Liver (tissue), 9 donors: Measurements from ENCODE around the gene AP5B1. TPM values are rescaled to one million over a fixed set of nuclear protein-coding genes. Genes with fewer than 3 reads are reported as not detected.

Experiments used
- DNase-seq: peaks from one replicate; pipeline ENCODE4 v3.0.0-alpha.2; 2017; ENCODE audit warnings: low spot score
- H3K27ac ChIP-seq, 2 donors: one replicate each; pipeline ENCODE4 v1.7.0; 2013; ENCODE audit warnings: inconsistent platforms in 2 of 2, low read length in 2 of 2, control low read depth in 1 of 2, low read depth in 1 of 2, mild to moderate bottlenecking in 1 of 2
- H3K27me3 ChIP-seq, 4 donors: one replicate each; pipeline versions ENCODE4 v1.6.1 to v1.7.0; 2013; ENCODE audit warnings: low read length in 3 of 4, inconsistent platforms in 1 of 4, mild to moderate bottlenecking in 1 of 4, moderate library complexity in 1 of 4; ENCODE audit not compliant: control insufficient read depth in 4 of 4, insufficient read depth in 4 of 4
- H3K36me3 ChIP-seq, 4 donors: one replicate each; pipeline versions ENCODE4 v1.6.1 to v1.7.0; 2013; ENCODE audit warnings: low read length in 3 of 4, mild to moderate bottlenecking in 3 of 4, low read depth in 1 of 4, moderate library complexity in 1 of 4; ENCODE audit not compliant: control insufficient read depth in 4 of 4, insufficient read depth in 3 of 4
- H3K4me1 ChIP-seq, 4 donors: one replicate each; pipeline versions ENCODE4 v1.6.1 to v1.7.0; 2013; ENCODE audit warnings: low read length in 3 of 4, mild to moderate bottlenecking in 3 of 4, moderate library complexity in 1 of 4; ENCODE audit not compliant: control insufficient read depth in 4 of 4, insufficient read depth in 4 of 4
- H3K4me3 ChIP-seq, 3 donors: one replicate each; pipeline versions ENCODE4 v1.6.1 to v1.7.0; 2013; ENCODE audit warnings: low read length in 3 of 3, control low read depth in 1 of 3, low read depth in 1 of 3, mild to moderate bottlenecking in 1 of 3
- H3K9ac ChIP-seq, 2 donors: one replicate each; pipeline ENCODE4 v1.7.0; 2013; ENCODE audit warnings: low read length in 2 of 2, mild to moderate bottlenecking in 2 of 2, moderate library complexity in 2 of 2, control low read depth in 1 of 2, low read depth in 1 of 2
- H3K9me3 ChIP-seq, 4 donors: one replicate each; pipeline versions ENCODE4 v1.6.1 to v1.7.0; 2013; ENCODE audit warnings: low read length in 3 of 4; ENCODE audit not compliant: control insufficient read depth in 4 of 4
- EGR1 ChIP-seq, 2 donors: IDR thresholded peaks; 2 replicates each; pipeline ENCODE4 v1.6.1; 2016 to 2018; ENCODE audit warnings: antibody characterized with exemption in 2 of 2, low read depth in 2 of 2
- FOXA1 ChIP-seq: IDR thresholded peaks from 2 replicates; pipeline ENCODE4 v1.6.1; 2016; ENCODE audit warnings: antibody characterized with exemption
- FOXA2 ChIP-seq: IDR thresholded peaks from 2 replicates; pipeline ENCODE4 v1.6.1; 2016; ENCODE audit warnings: antibody characterized with exemption
- GABPA ChIP-seq, 2 donors: IDR thresholded peaks in 1 of 2; conservative IDR thresholded peaks in 1 of 2; 2 replicates each; pipeline ENCODE4 v1.6.1; 2016; ENCODE audit warnings: antibody characterized with exemption in 2 of 2, mild to moderate bottlenecking in 1 of 2, moderate library complexity in 1 of 2
- JUND ChIP-seq, 2 donors: IDR thresholded peaks; 2 replicates each; pipeline ENCODE4 v1.6.1; 2016; ENCODE audit warnings: antibody characterized with exemption in 2 of 2
- NR2F2 ChIP-seq: IDR thresholded peaks from 2 replicates; pipeline ENCODE4 v1.6.1; 2016; ENCODE audit warnings: antibody characterized with exemption
- RAD21 ChIP-seq, 2 donors: IDR thresholded peaks; 2 replicates each; pipeline ENCODE4 v1.6.1; 2016; ENCODE audit warnings: antibody characterized with exemption in 2 of 2, mild to moderate bottlenecking in 2 of 2
- RXRA ChIP-seq, 2 donors: IDR thresholded peaks; 2 replicates each; pipeline ENCODE4 v1.6.1; 2017 to 2018; ENCODE audit warnings: antibody characterized with exemption in 2 of 2, mild to moderate bottlenecking in 1 of 2
- SP1 ChIP-seq: IDR thresholded peaks from 2 replicates; pipeline ENCODE4 v1.6.1; 2018; ENCODE audit warnings: antibody characterized with exemption, mild to moderate bottlenecking
- TAF1 ChIP-seq: conservative IDR thresholded peaks from 2 replicates; pipeline ENCODE4 v1.6.1; 2016; ENCODE audit warnings: antibody characterized with exemption, mild to moderate bottlenecking
- YY1 ChIP-seq: IDR thresholded peaks from 2 replicates; pipeline ENCODE4 v1.6.1; 2016; ENCODE audit warnings: antibody characterized with exemption, mild to moderate bottlenecking
- WGBS: extraction: QIAGEN DNeasy Blood & Tissue Kit; methylation state at CpG from one replicate; pipeline ENCODE4 v1.1.7; 2013; 5-methylcytosine and 5-hydroxymethylcytosine counted together
- polyA plus RNA-seq, 2 donors: library from polyadenylated mRNA; stranded (reverse) in 1 of 2; unstranded in 1 of 2; fragments of 200-250 nt in 1 of 2; fragments of >200 nt in 1 of 2; fragmentation: Nextera tagmentation in 1 of 2; extraction: Ambion mirVana in 1 of 2; gene quantifications; one replicate each; pipeline versions ENCODE4 v1.2.1 to v1.2.3, GENCODE V29; 2013 to 2015
- total RNA-seq, 2 donors: library from RNA; depleted of rRNA; stranded (reverse); fragments of >200 nt; gene quantifications; one replicate each; pipeline ENCODE4 v1.2.3, GENCODE V29; 2014
- TF ChIP-seq, protein P1 (sequence below): fragments of 150-350 bp; IDR thresholded peaks from 2 replicates; pipeline ENCODE4 v1.5.1; 2017; ENCODE audit warnings: improper control_type of control experiment, low read depth, low read length; ENCODE audit not compliant: missing input control
- TF ChIP-seq, protein P2 (sequence below): IDR thresholded peaks from 2 replicates; pipeline ENCODE4 v1.6.1; 2016; ENCODE audit warnings: antibody characterized with exemption
- TF ChIP-seq, protein P3 (sequence below): IDR thresholded peaks from 2 replicates; pipeline ENCODE4 v1.6.1; 2016; ENCODE audit warnings: antibody characterized with exemption
- TF ChIP-seq, protein P4 (sequence below): IDR thresholded peaks from 2 replicates; pipeline ENCODE4 v1.6.1; 2016; ENCODE audit warnings: antibody characterized with exemption, mild to moderate bottlenecking
- TF ChIP-seq, protein P5 (sequence below): IDR thresholded peaks from 2 replicates; pipeline ENCODE4 v1.6.1; 2016; ENCODE audit warnings: antibody characterized with exemption
- donor health status: healthy.
- donor health status: healthy.
- donor health status: healthy.
- donor health status: healthy.
- donor health status: healthy.

AP5B1 gene
- total and polyA plus RNA-seq, 4 donors: 2.0 to 10.8 (median 5.0) TPM

DNA sequence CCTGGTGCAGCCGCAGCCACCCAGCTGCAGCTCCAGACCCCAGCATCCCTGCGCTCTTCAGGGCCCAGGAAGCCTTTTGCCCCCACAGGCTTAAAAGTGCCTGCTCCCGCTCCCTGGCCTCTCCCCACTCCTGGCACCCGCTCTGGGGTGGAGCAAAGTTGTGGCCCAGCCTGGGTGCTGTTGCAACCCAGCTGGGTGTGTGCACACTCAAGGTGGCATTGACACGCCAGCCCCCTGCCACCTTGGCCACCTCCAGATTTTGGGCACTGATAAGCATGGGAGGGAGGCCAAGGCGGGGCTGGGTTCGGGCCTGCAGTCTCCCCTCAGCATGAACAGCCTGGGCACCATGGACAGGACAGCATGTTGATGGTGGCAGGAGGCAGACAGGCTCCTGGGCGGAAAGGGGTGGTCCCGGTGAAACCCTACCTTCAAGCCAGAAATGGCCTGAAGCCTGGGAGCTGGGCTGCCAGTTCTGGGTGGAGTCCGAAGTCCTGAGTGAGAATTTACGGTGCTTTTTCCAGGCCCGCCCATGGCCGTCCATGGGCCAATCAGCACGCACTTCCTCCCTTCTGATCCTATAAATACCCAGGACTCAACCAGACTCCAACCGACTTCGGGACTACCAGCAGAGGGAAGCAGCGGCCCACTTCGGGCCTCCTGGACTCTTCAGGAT lies 36.6 kb downstream of the AP5B1 start:
- DNase-seq: no peak
- whole genome bisulfite sequencing: 69% methylated on average over 18 of the region's 18 CpGs
- no peak overlapping the region for H3K4me3 ChIP-seq
- H3K4me1 ChIP-seq: peaks cover 0 to 7% (median 5%) of the 10 kb centered on the region in 4 donors
- no peaks in the 10 kb centered on the region for H3K36me3 ChIP-seq
- H3K27me3 ChIP-seq: no peaks in the 10 kb centered on the region
- H3K9ac ChIP-seq: no peak overlapping the region
- TF ChIP-seq NR2F2 (no peak), RAD21 (IDR thresholded peaks at IDR 0.05) (peak; percentile 61 to 68), JUND (IDR thresholded peaks at IDR 0.05) (no peak)
- TF ChIP-seq, protein P1, sequence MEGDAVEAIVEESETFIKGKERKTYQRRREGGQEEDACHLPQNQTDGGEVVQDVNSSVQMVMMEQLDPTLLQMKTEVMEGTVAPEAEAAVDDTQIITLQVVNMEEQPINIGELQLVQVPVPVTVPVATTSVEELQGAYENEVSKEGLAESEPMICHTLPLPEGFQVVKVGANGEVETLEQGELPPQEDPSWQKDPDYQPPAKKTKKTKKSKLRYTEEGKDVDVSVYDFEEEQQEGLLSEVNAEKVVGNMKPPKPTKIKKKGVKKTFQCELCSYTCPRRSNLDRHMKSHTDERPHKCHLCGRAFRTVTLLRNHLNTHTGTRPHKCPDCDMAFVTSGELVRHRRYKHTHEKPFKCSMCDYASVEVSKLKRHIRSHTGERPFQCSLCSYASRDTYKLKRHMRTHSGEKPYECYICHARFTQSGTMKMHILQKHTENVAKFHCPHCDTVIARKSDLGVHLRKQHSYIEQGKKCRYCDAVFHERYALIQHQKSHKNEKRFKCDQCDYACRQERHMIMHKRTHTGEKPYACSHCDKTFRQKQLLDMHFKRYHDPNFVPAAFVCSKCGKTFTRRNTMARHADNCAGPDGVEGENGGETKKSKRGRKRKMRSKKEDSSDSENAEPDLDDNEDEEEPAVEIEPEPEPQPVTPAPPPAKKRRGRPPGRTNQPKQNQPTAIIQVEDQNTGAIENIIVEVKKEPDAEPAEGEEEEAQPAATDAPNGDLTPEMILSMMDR: peak; percentile 30
- no peaks in the 10 kb centered on the region for H3K9me3 ChIP-seq
- H3K27ac ChIP-seq: no peak overlapping the region

DNA sequence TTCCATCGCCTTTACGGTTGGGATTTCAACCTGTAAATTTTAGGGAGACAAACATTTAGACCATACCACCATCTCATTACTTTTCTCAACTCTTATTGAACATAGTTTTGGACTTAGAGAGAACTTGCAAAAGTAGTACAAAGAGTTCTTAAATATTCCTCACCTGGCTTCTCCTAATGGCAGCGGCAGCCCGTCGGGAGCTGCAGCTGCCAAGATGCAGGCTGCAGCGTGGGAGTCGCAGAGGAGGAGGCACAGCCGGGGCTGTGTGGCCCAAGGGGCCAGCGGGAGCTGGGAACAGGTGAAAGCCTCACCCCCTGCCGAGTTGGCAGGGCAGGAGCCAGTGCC lies 37.1 kb downstream of the AP5B1 start:
- no peak for DNase-seq
- Histone ChIP-seq H3K4me1 (peaks cover 0 to 7% (median 5%) of the 10 kb centered on the region in 4 donors), H3K9ac (no peak overlapping the region), H3K4me3 (no peak overlapping the region), H3K27ac (no peak overlapping the region), H3K27me3 (no peaks in the 10 kb centered on the region), H3K36me3 (no peaks in the 10 kb centered on the region), H3K9me3 (no peaks in the 10 kb centered on the region)
- TF ChIP-seq FOXA1: no peak
- no peak for TF ChIP-seq EGR1 (IDR thresholded peaks at IDR 0.05; ENCODE audit: low read depth in 2 of 2)
- TF ChIP-seq NR2F2: no peak
- no peak for TF ChIP-seq YY1
- no peak for TF ChIP-seq TAF1
- no peak for TF ChIP-seq GABPA (IDR thresholded peaks at IDR 0.05 in 1 of 2, conservative IDR thresholded peaks at IDR 0.05 in 1 of 2)
- no peak for TF ChIP-seq JUND (IDR thresholded peaks at IDR 0.05)
- TF ChIP-seq, protein P2, sequence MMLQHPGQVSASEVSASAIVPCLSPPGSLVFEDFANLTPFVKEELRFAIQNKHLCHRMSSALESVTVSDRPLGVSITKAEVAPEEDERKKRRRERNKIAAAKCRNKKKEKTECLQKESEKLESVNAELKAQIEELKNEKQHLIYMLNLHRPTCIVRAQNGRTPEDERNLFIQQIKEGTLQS: no peak
- TF ChIP-seq, protein P3, sequence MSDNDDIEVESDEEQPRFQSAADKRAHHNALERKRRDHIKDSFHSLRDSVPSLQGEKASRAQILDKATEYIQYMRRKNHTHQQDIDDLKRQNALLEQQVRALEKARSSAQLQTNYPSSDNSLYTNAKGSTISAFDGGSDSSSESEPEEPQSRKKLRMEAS: no peak
- no peak for TF ChIP-seq SP1
- TF ChIP-seq, protein P4, sequence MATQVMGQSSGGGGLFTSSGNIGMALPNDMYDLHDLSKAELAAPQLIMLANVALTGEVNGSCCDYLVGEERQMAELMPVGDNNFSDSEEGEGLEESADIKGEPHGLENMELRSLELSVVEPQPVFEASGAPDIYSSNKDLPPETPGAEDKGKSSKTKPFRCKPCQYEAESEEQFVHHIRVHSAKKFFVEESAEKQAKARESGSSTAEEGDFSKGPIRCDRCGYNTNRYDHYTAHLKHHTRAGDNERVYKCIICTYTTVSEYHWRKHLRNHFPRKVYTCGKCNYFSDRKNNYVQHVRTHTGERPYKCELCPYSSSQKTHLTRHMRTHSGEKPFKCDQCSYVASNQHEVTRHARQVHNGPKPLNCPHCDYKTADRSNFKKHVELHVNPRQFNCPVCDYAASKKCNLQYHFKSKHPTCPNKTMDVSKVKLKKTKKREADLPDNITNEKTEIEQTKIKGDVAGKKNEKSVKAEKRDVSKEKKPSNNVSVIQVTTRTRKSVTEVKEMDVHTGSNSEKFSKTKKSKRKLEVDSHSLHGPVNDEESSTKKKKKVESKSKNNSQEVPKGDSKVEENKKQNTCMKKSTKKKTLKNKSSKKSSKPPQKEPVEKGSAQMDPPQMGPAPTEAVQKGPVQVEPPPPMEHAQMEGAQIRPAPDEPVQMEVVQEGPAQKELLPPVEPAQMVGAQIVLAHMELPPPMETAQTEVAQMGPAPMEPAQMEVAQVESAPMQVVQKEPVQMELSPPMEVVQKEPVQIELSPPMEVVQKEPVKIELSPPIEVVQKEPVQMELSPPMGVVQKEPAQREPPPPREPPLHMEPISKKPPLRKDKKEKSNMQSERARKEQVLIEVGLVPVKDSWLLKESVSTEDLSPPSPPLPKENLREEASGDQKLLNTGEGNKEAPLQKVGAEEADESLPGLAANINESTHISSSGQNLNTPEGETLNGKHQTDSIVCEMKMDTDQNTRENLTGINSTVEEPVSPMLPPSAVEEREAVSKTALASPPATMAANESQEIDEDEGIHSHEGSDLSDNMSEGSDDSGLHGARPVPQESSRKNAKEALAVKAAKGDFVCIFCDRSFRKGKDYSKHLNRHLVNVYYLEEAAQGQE: no peak
- TF ChIP-seq, protein P5, sequence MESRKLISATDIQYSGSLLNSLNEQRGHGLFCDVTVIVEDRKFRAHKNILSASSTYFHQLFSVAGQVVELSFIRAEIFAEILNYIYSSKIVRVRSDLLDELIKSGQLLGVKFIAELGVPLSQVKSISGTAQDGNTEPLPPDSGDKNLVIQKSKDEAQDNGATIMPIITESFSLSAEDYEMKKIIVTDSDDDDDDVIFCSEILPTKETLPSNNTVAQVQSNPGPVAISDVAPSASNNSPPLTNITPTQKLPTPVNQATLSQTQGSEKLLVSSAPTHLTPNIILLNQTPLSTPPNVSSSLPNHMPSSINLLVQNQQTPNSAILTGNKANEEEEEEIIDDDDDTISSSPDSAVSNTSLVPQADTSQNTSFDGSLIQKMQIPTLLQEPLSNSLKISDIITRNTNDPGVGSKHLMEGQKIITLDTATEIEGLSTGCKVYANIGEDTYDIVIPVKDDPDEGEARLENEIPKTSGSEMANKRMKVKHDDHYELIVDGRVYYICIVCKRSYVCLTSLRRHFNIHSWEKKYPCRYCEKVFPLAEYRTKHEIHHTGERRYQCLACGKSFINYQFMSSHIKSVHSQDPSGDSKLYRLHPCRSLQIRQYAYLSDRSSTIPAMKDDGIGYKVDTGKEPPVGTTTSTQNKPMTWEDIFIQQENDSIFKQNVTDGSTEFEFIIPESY: no peak
- TF ChIP-seq, protein P1: no peak
- TF ChIP-seq RXRA (IDR thresholded peaks at IDR 0.05): no peak
- TF ChIP-seq FOXA2: no peak
- WGBS: 76% methylated on average over 10 of the region's 10 CpGs
